WTC11 (cell line): ENCODE data around the gene CELA3A. TPM values are rescaled to one million over a fixed set of nuclear protein-coding genes. Genes with fewer than 3 reads are reported as not detected.
"Not testable (repeated sequence)": the region's sequence is repeated elsewhere in the genome, so short reads cannot be mapped to it uniquely, and the experiment has no call there.

ENCODE experiments used
- ATAC-seq: fragments of 200-7000 bp; cut with Tn5 transposase; 2 replicates; pipeline ENCODE4 v1.10.0; 2021; ENCODE audit warnings: mild to moderate bottlenecking, moderate library complexity
- CTCF ChIA-PET: fragments of 300-600 bp; sonication (Branson Sonifier 250); formaldehyde crosslinking; loops from one replicate; lab custom pipeline; 2021; ENCODE audit warnings: antibody characterized with exemption; lab: Charles Lee
- POLR2A ChIA-PET: fragments of 350-600 bp; sonication (Branson Sonifier 250); formaldehyde crosslinking; loops from one replicate; lab custom pipeline; 2021; ENCODE audit warnings: antibody characterized with exemption; lab: Charles Lee
- DNase-seq: peaks from one replicate; pipeline ENCODE4 v3.0.0; 2021; ENCODE audit warnings: low spot score
- H3K27ac Mint-ChIP-seq: 2 replicates; pipeline ENCODE4 v1.8.0; 2021; ENCODE audit warnings: mixed read lengths
- H3K27me3 Mint-ChIP-seq: 2 replicates; pipeline ENCODE4 v1.8.0; 2021; ENCODE audit warnings: low read depth, mild to moderate bottlenecking, moderate library complexity, mixed read lengths
- H3K36me3 Mint-ChIP-seq: 2 replicates; pipeline ENCODE4 v1.8.0; 2021; ENCODE audit warnings: mixed read lengths
- H3K4me1 Mint-ChIP-seq: 2 replicates; pipeline ENCODE4 v1.8.0; 2022; ENCODE audit warnings: mixed read lengths
- H3K4me3 Mint-ChIP-seq: 2 replicates; pipeline ENCODE4 v1.8.0; 2021; ENCODE audit warnings: mild to moderate bottlenecking, moderate library complexity, mixed read lengths
- H3K9me3 Mint-ChIP-seq: 2 replicates; pipeline ENCODE4 v1.8.0; 2021; ENCODE audit warnings: mixed read lengths
- total RNA-seq: library from RNA; stranded (reverse); gene quantifications from 3 replicates; pipeline ENCODE4 v1.2.3, GENCODE V29; 2021
- TF ChIP-seq, protein P1 (sequence below): fragments of 200-600 bp; IDR thresholded peaks from 2 replicates; pipeline ENCODE4 v1.8.0; 2022; ENCODE audit warnings: antibody characterized with exemption

Gene CELA3A
- total RNA-seq, 1 experiment from 2014 or later = 8.0 TPM

DNA sequence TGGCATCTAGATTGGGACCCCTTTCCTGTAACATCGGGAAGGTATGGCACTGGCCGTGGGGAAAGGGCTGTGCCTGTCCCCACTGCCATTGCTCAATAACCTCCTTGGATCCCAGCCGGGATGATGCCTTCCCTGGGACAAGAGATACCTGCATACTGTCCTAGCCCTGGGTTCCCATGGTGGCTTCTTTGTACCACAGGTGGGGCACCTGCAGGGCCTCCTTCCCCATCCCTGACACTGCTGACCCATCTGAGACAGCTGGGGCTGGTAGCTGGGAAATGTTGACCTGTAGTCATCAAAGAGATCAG lies 4.8 kb upstream of the CELA3A start:
- H3K36me3 Mint-ChIP-seq, H3K27ac Mint-ChIP-seq, POLR2A ChIA-PET, ATAC-seq, DNase-seq, H3K27me3 Mint-ChIP-seq, H3K4me3 Mint-ChIP-seq, H3K9me3 Mint-ChIP-seq: not testable (repeated sequence)
- CTCF ChIA-PET = interaction anchor here (0.7 kb wide), 1 partner anchor 892 kb away, joined by 3 read pairs; no protein-coding TSS in a partner anchor
- H3K4me1 Mint-ChIP-seq = peaks cover 23% of the 10 kb centered on the region

DNA sequence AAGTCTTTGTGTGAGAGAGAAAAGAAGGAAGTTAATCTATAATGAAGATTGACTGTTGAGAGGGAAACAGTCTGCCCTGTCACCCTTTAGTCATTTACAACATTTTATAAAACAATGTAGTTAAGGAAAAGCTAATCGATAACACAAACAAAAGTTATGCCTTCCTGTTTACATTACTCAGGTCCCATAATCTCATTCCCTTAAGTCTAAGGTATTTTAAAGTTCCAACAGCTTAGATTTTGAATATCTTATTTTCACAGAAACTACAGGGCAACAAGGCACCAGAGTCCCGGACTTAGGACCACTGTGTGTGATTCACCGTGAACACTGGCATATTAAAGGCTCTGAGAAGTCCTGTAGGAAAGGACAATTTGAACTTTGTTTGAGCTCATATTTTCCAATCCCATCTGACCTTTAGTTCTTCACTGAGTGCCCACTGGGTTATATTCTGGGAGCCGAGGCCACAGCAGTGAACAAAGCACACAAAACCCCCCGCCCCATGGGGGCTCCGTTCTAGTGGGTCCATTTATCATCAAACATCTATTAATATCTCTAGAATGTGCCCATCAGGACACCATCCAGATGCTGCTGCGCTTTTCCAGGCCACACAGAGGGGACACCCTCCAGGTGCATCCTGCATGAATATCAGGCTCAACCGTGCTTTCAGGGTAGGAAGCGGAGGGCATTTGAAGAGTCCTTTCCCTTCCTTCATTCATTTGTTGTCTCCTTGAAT lies 3.4 kb upstream of the CELA3A start:
- ATAC-seq, CTCF ChIA-PET, H3K36me3 Mint-ChIP-seq, DNase-seq, H3K9me3 Mint-ChIP-seq, H3K27ac Mint-ChIP-seq, H3K27me3 Mint-ChIP-seq, H3K4me3 Mint-ChIP-seq: not testable (repeated sequence)
- peaks cover 23% of the 10 kb centered on the region for H3K4me1 Mint-ChIP-seq
- POLR2A ChIA-PET = interaction anchor here (0.7 kb wide), 1 partner anchor 108 kb away, joined by 3 read pairs; no protein-coding TSS in a partner anchor

DNA sequence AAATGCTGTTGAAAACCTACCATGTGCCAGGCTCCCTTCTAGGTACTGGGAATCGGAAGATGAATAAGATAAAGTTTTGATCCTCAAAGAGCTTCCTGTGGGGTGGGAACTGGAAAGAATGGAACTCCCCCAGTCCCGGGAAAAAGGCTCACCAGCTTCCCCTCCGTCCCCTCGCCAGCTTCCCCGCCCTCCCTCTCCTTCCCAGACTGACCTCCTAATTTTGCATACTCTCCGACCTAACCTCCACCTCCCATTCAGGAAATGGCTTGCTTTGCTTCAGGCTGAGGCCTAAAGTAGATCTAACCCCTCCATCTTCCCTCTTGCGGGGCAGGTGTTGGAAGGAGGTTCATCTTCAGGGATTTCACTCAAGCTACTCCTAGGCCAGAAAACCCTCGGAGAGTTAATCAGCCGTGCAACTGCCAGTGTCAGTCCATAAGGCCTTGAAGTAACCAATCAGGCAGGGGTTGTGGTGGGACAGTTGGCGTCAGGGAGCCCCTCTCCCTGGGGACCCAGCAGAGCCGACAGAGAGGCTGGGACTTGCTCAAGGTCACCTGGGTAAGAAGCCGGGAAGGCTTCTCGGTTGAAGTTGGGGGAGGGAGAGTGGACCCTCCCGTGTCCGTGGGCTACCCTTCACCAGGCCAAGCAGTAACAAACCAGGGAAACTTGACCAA lies 2.7 kb upstream of the CELA3A start:
- H3K36me3 Mint-ChIP-seq, DNase-seq, H3K9me3 Mint-ChIP-seq, H3K27me3 Mint-ChIP-seq, CTCF ChIA-PET, H3K27ac Mint-ChIP-seq, POLR2A ChIA-PET, H3K4me3 Mint-ChIP-seq: not testable (repeated sequence)
- peaks cover 23% of the 10 kb centered on the region for H3K4me1 Mint-ChIP-seq
- peak; percentile 64 for ATAC-seq

DNA sequence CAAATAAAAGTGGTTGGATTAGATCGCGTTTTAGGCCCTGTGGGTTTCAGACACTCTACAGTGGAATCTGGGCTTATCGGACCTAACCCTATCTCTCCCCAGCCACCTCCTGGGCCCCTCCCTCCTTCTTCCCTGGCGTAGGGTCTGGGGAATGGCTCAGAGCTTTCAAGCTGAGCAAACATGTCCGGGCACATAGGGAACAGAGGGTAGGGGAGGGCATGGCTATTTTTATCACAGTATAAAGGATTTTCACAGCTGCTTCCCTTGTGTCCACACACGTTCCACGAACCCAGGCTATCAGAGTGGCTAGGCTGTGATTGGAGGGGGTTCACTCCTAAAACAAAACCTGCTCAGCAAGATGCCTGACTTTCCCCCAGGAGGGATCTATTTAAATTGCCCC lies 1.8 kb upstream of the CELA3A start:
- CTCF ChIA-PET, H3K9me3 Mint-ChIP-seq, H3K36me3 Mint-ChIP-seq, ATAC-seq, POLR2A ChIA-PET, H3K27ac Mint-ChIP-seq, DNase-seq, H3K4me3 Mint-ChIP-seq, H3K27me3 Mint-ChIP-seq: not testable (repeated sequence)
- peaks cover 18% of the 10 kb centered on the region for H3K4me1 Mint-ChIP-seq

DNA sequence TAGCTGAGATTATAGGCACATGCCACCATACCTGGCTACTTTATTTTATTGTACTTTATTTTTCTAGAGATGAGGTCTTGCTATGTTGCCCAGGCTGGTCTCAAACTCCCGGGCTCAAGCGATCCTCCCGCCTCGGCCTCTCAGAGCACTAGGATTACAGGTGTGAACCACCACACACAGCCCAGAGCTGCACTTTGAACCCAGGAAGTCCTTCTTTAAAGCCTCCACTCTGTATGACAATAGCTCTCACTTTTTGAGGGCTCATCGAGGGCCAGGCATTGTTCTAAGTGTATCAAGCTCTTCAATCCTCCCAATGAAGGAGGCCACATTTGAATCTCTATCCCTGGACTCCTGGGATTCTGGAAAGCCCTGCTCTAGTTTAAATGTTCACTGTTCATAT lies 1.0 kb downstream of the CELA3A start:
- H3K27me3 Mint-ChIP-seq, H3K27ac Mint-ChIP-seq, H3K9me3 Mint-ChIP-seq, H3K4me3 Mint-ChIP-seq, ATAC-seq, DNase-seq, H3K36me3 Mint-ChIP-seq, H3K4me1 Mint-ChIP-seq, CTCF ChIA-PET, POLR2A ChIA-PET: not testable (repeated sequence)

DNA sequence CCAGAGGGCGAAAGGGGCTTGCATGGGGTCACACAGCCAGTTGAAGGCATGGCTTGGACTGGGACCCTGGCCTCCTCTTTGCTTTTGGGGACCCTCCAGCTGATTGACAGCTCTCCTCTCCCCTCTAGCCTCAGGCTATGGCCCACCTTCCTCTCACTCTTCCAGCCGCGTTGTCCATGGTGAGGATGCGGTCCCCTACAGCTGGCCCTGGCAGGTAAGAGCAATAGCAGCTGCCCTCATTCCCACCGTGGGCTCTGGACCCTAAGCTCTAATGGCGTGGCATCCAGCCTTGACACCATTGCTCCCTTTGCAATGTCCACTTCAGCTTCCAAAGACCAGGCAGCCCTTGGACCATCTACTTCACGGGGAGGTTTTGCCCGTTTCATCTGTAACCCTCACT lies 1.4 kb downstream of the CELA3A start:
- H3K36me3 Mint-ChIP-seq, ATAC-seq, H3K9me3 Mint-ChIP-seq, H3K4me1 Mint-ChIP-seq, H3K27me3 Mint-ChIP-seq, DNase-seq, POLR2A ChIA-PET, H3K27ac Mint-ChIP-seq, H3K4me3 Mint-ChIP-seq: not testable (repeated sequence)
- CTCF ChIA-PET = interaction anchor here (0.6 kb wide), 1 partner anchor 165 kb away, joined by 6 read pairs; no protein-coding TSS in a partner anchor

DNA sequence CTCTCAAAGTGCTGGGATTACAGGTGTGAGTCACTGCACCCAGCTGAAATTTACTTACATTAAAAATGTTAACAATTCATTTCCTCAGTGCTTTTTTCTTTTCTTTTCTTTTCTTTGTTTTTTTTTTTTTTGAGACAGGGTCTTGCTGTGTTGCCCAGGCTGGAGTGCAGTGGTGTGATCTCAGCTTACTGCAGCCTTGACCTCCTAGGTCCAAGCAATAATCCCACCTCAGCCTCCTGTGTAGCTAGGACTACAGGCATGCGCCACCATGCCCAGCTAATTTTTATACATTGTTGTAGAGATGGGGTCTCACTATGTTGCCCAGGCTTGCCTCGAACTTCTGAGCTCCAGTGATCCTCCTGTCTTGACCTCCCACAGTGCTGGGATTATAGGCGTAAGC lies 2.5 kb downstream of the CELA3A start:
- CTCF ChIA-PET = interaction anchor here (0.7 to 0.9 kb wide), 2 partner anchors 25 to 734 kb away, joined by 3 read pairs; no protein-coding TSS in a partner anchor
- H3K27me3 Mint-ChIP-seq, ATAC-seq, DNase-seq, H3K9me3 Mint-ChIP-seq, POLR2A ChIA-PET, H3K36me3 Mint-ChIP-seq, H3K27ac Mint-ChIP-seq, H3K4me1 Mint-ChIP-seq, H3K4me3 Mint-ChIP-seq: not testable (repeated sequence)

DNA sequence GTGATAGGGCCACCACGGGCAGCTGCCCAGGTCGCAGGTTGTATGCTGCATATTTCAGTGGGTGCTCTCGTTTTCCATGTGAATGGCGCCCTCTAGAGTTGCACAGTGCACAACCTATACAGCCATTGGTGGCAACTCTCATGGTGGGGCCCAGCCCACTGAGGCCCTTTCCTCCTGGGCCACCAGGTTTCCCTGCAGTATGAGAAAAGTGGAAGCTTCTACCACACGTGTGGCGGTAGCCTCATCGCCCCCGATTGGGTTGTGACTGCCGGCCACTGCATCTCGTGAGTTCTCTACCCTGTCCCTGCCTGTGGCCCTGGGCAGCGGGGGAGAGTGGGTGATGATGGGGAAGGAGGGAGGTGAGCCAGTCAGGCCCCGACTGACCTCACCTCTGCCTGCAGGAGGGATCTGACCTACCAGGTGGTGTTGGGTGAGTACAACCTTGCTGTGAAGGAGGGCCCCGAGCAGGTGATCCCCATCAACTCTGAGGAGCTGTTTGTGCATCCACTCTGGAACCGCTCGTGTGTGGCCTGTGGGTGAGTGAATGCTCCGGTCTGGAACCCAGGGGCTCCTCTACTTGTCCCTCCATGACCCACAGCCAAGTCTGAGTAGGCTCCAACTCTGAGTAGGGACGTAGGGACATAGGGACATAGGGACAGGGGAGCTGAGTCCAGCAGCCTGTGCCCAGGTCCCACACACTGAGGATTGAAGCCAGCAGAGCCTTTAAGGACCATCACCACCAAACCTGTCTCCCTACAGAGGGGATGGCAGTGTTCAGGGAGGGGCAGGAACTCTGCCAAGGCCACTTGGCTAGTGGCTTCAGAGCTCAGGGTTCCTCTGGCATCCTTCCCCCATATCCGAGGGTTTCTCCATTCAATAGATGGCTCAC lies 4.0 kb downstream of the CELA3A start:
- H3K27ac Mint-ChIP-seq, H3K36me3 Mint-ChIP-seq, H3K9me3 Mint-ChIP-seq, H3K4me1 Mint-ChIP-seq, H3K27me3 Mint-ChIP-seq, POLR2A ChIA-PET, H3K4me3 Mint-ChIP-seq: not testable (repeated sequence)
- ATAC-seq (peak; percentile 97), DNase-seq (peak; percentile 77)
- CTCF ChIA-PET = interaction anchor here (0.6 to 1.0 kb wide), 3 partner anchors 23 to 27 kb away, joined by 3 to 4 read pairs (median 3); no protein-coding TSS in a partner anchor
- TF ChIP-seq, protein P1, sequence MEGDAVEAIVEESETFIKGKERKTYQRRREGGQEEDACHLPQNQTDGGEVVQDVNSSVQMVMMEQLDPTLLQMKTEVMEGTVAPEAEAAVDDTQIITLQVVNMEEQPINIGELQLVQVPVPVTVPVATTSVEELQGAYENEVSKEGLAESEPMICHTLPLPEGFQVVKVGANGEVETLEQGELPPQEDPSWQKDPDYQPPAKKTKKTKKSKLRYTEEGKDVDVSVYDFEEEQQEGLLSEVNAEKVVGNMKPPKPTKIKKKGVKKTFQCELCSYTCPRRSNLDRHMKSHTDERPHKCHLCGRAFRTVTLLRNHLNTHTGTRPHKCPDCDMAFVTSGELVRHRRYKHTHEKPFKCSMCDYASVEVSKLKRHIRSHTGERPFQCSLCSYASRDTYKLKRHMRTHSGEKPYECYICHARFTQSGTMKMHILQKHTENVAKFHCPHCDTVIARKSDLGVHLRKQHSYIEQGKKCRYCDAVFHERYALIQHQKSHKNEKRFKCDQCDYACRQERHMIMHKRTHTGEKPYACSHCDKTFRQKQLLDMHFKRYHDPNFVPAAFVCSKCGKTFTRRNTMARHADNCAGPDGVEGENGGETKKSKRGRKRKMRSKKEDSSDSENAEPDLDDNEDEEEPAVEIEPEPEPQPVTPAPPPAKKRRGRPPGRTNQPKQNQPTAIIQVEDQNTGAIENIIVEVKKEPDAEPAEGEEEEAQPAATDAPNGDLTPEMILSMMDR = peak; percentile 49

DNA sequence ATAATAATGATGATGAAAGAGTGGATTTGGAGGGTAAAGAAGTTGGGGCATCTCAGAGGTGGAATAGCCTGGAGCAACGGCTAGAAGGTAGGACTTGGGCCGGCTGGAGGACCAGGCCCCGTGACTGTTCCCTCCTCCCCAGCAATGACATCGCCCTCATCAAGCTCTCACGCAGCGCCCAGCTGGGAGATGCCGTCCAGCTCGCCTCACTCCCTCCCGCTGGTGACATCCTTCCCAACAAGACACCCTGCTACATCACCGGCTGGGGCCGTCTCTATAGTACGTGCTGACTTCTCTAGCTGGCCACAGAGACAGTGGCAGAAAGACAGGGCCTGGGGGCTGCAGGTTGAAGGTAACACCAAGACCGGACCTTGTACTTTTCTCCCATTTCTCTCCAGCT lies 5.3 kb downstream of the CELA3A start:
- H3K27me3 Mint-ChIP-seq, POLR2A ChIA-PET, H3K4me1 Mint-ChIP-seq, ATAC-seq, H3K9me3 Mint-ChIP-seq, H3K4me3 Mint-ChIP-seq, H3K36me3 Mint-ChIP-seq, DNase-seq, H3K27ac Mint-ChIP-seq: not testable (repeated sequence)
- CTCF ChIA-PET = interaction anchor here (1.0 kb wide), 1 partner anchor 26 kb away, joined by 4 read pairs; no protein-coding TSS in a partner anchor

DNA sequence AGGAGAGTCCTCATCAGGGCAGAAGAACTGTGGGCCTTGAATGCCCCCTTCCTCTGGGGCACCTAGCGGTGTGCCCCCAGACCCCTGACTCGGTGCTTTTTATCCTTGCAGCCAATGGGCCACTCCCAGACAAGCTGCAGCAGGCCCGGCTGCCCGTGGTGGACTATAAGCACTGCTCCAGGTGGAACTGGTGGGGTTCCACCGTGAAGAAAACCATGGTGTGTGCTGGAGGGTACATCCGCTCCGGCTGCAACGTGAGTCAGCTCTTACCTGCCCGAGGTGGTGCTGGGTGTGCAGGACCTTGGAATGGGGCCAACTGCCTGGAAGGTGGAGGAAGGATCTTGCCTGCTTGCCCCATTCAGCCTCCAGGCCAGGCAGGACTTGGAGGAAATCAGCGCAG lies 5.8 kb downstream of the CELA3A start:
- POLR2A ChIA-PET, H3K36me3 Mint-ChIP-seq, ATAC-seq, H3K27ac Mint-ChIP-seq, DNase-seq, H3K9me3 Mint-ChIP-seq, H3K4me1 Mint-ChIP-seq, CTCF ChIA-PET, H3K27me3 Mint-ChIP-seq, H3K4me3 Mint-ChIP-seq: not testable (repeated sequence)

DNA sequence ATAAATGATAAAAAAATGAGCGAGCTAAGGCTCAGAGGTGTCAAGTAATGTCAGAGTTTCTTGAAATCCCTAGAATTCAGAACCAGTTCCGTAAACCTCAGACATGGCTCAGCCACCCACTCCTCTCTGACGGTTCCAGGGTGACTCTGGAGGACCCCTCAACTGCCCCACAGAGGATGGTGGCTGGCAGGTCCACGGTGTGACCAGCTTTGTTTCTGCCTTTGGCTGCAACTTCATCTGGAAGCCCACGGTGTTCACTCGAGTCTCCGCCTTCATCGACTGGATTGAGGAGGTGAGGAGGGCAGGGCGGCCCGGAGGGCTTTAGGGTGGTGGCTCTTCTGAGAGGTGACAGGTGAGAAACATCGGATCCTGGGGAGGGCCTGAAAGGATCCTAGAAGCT lies 8.1 kb downstream of the CELA3A start:
- H3K36me3 Mint-ChIP-seq, H3K9me3 Mint-ChIP-seq, H3K4me1 Mint-ChIP-seq, H3K27me3 Mint-ChIP-seq, DNase-seq, ATAC-seq, CTCF ChIA-PET, H3K27ac Mint-ChIP-seq, POLR2A ChIA-PET, H3K4me3 Mint-ChIP-seq: not testable (repeated sequence)
